HG03108 (cell line): ENCODE results near the gene KRT83.
"Not testable (repeated sequence)": the region's sequence is repeated elsewhere in the genome, so short reads cannot be mapped to it uniquely, and the experiment has no call there.

Source experiments
- ATAC-seq: cut with Tn5 transposase; IDR thresholded peaks from one replicate; pipeline ENCODE4 v1.9.1; 2021; ENCODE audit warnings: moderate library complexity; ENCODE audit not compliant: unreplicated experiment

KRT83 gene

GRCh38 chr12:52334185-52334584 is 13.0 kb upstream of the KRT83 start:
- ATAC-seq, result no peak

GRCh38 chr12:52333321-52333720 is 12.1 kb upstream of the KRT83 start:
- no peak for ATAC-seq

GRCh38 chr12:52332381-52332780 is 11.2 kb upstream of the KRT83 start:
- no peak for ATAC-seq

GRCh38 chr12:52331833-52332232 is 10.6 kb upstream of the KRT83 start:
- no peak for ATAC-seq

GRCh38 chr12:52331039-52331438 is 9.8 kb upstream of the KRT83 start:
- ATAC-seq, result no peak

- ATAC-seq, result no peak
These were observed 6.8 kb upstream of the KRT83 start for GRCh38 chr12:52327830-52328500.

GRCh38 chr12:52327052-52327829 is 6.0 kb upstream of the KRT83 start:
- ATAC-seq, result peak; percentile 83

GRCh38 chr12:52324153-52324444 is 2.9 kb upstream of the KRT83 start:
- no peak for ATAC-seq

- no peak for ATAC-seq
These were observed 2.4 kb upstream of the KRT83 start for GRCh38 chr12:52323416-52324152.

- ATAC-seq, result no peak
These were observed 1.8 kb upstream of the KRT83 start for GRCh38 chr12:52323001-52323400.

GRCh38 chr12:52322069-52322468 is 871 bp upstream of the KRT83 start:
- no peak for ATAC-seq

GRCh38 chr12:52321418-52321817 is 220 bp upstream of the KRT83 start:
- no peak for ATAC-seq

GRCh38 chr12:52319097-52319496 is 2.1 kb downstream of the KRT83 start:
- no peak for ATAC-seq

GRCh38 chr12:52318241-52318990 is 2.8 kb downstream of the KRT83 start:
- ATAC-seq, result no peak

- ATAC-seq, result no peak
These were observed 3.6 kb downstream of the KRT83 start for GRCh38 chr12:52317468-52318052.

- no peak for ATAC-seq
These were observed 4.5 kb downstream of the KRT83 start for GRCh38 chr12:52316701-52317100.

GRCh38 chr12:52316290-52316689 is 4.9 kb downstream of the KRT83 start:
- ATAC-seq, result no peak

- not testable (repeated sequence) for ATAC-seq
These were observed 5.5 kb downstream of the KRT83 start for GRCh38 chr12:52315721-52316120.

- ATAC-seq, result no peak
These were observed 6.7 kb downstream of the KRT83 start for GRCh38 chr12:52314511-52314910.

- no peak for ATAC-seq
These were observed 7.3 kb downstream of the KRT83 start for GRCh38 chr12:52313926-52314325.

GRCh38 chr12:52313461-52313860 is 7.7 kb downstream of the KRT83 start:
- no peak for ATAC-seq
